SK-N-SH (cell line): ENCODE data around the gene LHX5. TPM values are rescaled to one million over a fixed set of nuclear protein-coding genes. Genes with fewer than 3 reads are reported as not detected.

ENCODE experiments used
- CTCF ChIA-PET: fragments of 300-600, 350-600 bp; formaldehyde crosslinking; extraction: SDS; loops from one replicate; lab custom pipeline; 2021; lab: Yijun Ruan, JAX
- POLR2A ChIA-PET: fragments of 350-600 bp; sonication (Branson Sonifier 250); formaldehyde crosslinking; extraction: SDS; loops from one replicate; lab custom pipeline; 2020; ENCODE audit warnings: antibody characterized with exemption, inconsistent platforms; lab: Yijun Ruan, JAX
- DNase-seq: peaks from one replicate; pipeline ENCODE4 v3.0.0; 2012
- H2AFZ ChIP-seq: fragments of 200-600 bp; sonication (generic); 2 replicates; pipeline ENCODE4 v1.8.1; 2016; ENCODE audit warnings: antibody characterized with exemption, mild to moderate bottlenecking, low read depth
- H3F3A ChIP-seq: fragments of 200-600 bp; sonication (generic); replicated peaks from 2 replicates; pipeline ENCODE3; 2016; ENCODE audit warnings: antibody characterized with exemption, mild to moderate bottlenecking; ENCODE audit not compliant: insufficient read depth
- H3K27ac ChIP-seq, 2 experiments: fragments of 200-500 bp in 1 of 2; fragments of 200-600 bp in 1 of 2; sonication (Bioruptor generic) in 1 of 2; sonication (generic), shearing (Covaris generic) in 1 of 2; 2 replicates each; pipeline versions ENCODE4 v1.5.1 to v1.6.1; 2014 to 2016; ENCODE audit warnings: low read depth in 2 of 2, inconsistent platforms in 1 of 2, low read length in 1 of 2, mild to moderate bottlenecking in 1 of 2, mixed read lengths in 1 of 2
- H3K27me3 ChIP-seq: fragments of 200-600 bp; sonication (generic), shearing (Covaris generic); 2 replicates; pipeline ENCODE4 v1.6.1; 2016; ENCODE audit warnings: mixed run types; ENCODE audit not compliant: insufficient read depth
- H3K36me3 ChIP-seq, 2 experiments: fragments of 200-500 bp in 1 of 2; fragments of 200-600 bp in 1 of 2; sonication (Bioruptor generic) in 1 of 2; sonication (generic) in 1 of 2; replicated peaks in 1 of 2; 2 replicates each; pipeline versions ENCODE3 to v1.5.1; 2014 to 2016; ENCODE audit warnings: low read length in 1 of 2, mild to moderate bottlenecking in 1 of 2; ENCODE audit not compliant: insufficient read depth in 2 of 2, control insufficient read depth in 1 of 2
- H3K4me1 ChIP-seq, 2 experiments: fragments of 200-500 bp in 1 of 2; fragments of 200-600 bp in 1 of 2; sonication (Bioruptor generic) in 1 of 2; sonication (generic), shearing (Covaris generic) in 1 of 2; 2 replicates each; pipeline versions ENCODE4 v1.5.1 to v1.6.1; 2014 to 2016; ENCODE audit warnings: low read depth in 1 of 2, low read length in 1 of 2, mixed run types in 1 of 2; ENCODE audit not compliant: insufficient read depth in 2 of 2, control insufficient read depth in 1 of 2
- H3K4me2 ChIP-seq: fragments of 200-600 bp; sonication (generic), shearing (Covaris generic); 2 replicates; pipeline ENCODE4 v1.6.1; 2017; ENCODE audit warnings: mixed run types
- H3K4me3 ChIP-seq, 2 experiments: fragments of 200-500 bp in 1 of 2; fragments of 200-600 bp in 1 of 2; sonication (Bioruptor generic) in 1 of 2; sonication (generic), shearing (Covaris generic) in 1 of 2; 2 replicates each; pipeline versions ENCODE4 v1.5.1 to v1.8.1; 2014 to 2016; ENCODE audit warnings: low read depth in 2 of 2, inconsistent platforms in 1 of 2, low read length in 1 of 2, mild to moderate bottlenecking in 1 of 2, mixed read lengths in 1 of 2, moderate library complexity in 1 of 2
- H3K79me2 ChIP-seq: fragments of 200-600 bp; sonication (generic); 2 replicates; pipeline ENCODE4 v1.8.1; 2017; ENCODE audit warnings: mild to moderate bottlenecking; ENCODE audit not compliant: insufficient read depth
- H3K9ac ChIP-seq: fragments of 200-600 bp; sonication (generic); 2 replicates; pipeline ENCODE4 v1.6.1; 2017; ENCODE audit warnings: mixed run types
- H3K9me2 ChIP-seq: fragments of 200-600 bp; sonication (generic); 2 replicates; pipeline ENCODE4 v1.6.1; 2017; ENCODE audit warnings: mixed run types
- H3K9me3 ChIP-seq: fragments of 200-600 bp; sonication (generic); 2 replicates; pipeline ENCODE4 v1.6.1; 2017; ENCODE audit warnings: mixed run types, mild to moderate bottlenecking, moderate library complexity
- H4K20me1 ChIP-seq: fragments of 200-600 bp; sonication (generic); 2 replicates; pipeline ENCODE4 v1.6.1; 2017; ENCODE audit warnings: mild to moderate bottlenecking, mixed run types; ENCODE audit not compliant: insufficient read depth
- CHD2 ChIP-seq: fragments of 150-350 bp; IDR thresholded peaks from 2 replicates; pipeline ENCODE4 v1.6.1; 2018; ENCODE audit warnings: low read length; ENCODE audit not compliant: partially characterized antibody
- EZH2phosphoT487 ChIP-seq: fragments of 200-600 bp; sonication (generic); IDR thresholded peaks from 2 replicates; pipeline ENCODE4 v1.6.1; 2017; ENCODE audit warnings: low read depth, mixed run types, mild to moderate bottlenecking, antibody characterized with exemption, moderate library complexity, borderline replicate concordance
- FOSL2 ChIP-seq: IDR thresholded peaks from 2 replicates; pipeline ENCODE4 v1.4.0; 2012; ENCODE audit warnings: low read depth, mild to moderate bottlenecking, moderate library complexity, borderline replicate concordance
- FOXM1 ChIP-seq: IDR thresholded peaks from 2 replicates; pipeline ENCODE4 v1.4.0; 2012; ENCODE audit warnings: low read depth, mild to moderate bottlenecking
- GABPA ChIP-seq: IDR thresholded peaks from 2 replicates; pipeline ENCODE4 v1.4.0; 2012; ENCODE audit warnings: low read depth, mild to moderate bottlenecking
- JUND ChIP-seq: IDR thresholded peaks from 2 replicates; pipeline ENCODE4 v1.4.0; 2012
- MEF2A ChIP-seq: IDR thresholded peaks from 2 replicates; pipeline ENCODE4 v1.4.0; 2012; ENCODE audit warnings: low read depth, borderline replicate concordance
- MXI1 ChIP-seq: IDR thresholded peaks from 2 replicates; pipeline ENCODE4 v1.6.1; 2012; ENCODE audit warnings: mild to moderate bottlenecking, low read depth, low read length, improper control_type of control experiment
- NFIC ChIP-seq: IDR thresholded peaks from 2 replicates; pipeline ENCODE4 v1.4.0; 2012; ENCODE audit warnings: borderline replicate concordance
- POLR2AphosphoS5 ChIP-seq: IDR thresholded peaks from 2 replicates; pipeline ENCODE4 v1.6.1; 2012; ENCODE audit warnings: low read depth, low read length
- RAD21 ChIP-seq: IDR thresholded peaks from 2 replicates; pipeline ENCODE4 v1.6.1; 2012; ENCODE audit warnings: mild to moderate bottlenecking, low read length
- RFX5 ChIP-seq: IDR thresholded peaks from 2 replicates; pipeline ENCODE4 v1.6.1; 2012; ENCODE audit warnings: mild to moderate bottlenecking, improper control_type of control experiment, low read length
- RXRA ChIP-seq: IDR thresholded peaks from 2 replicates; pipeline ENCODE4 v1.4.0; 2012; ENCODE audit warnings: low read depth, mild to moderate bottlenecking, borderline replicate concordance
- TCF12 ChIP-seq: IDR thresholded peaks from 2 replicates; pipeline ENCODE4 v1.4.0; 2012
- TEAD4 ChIP-seq: IDR thresholded peaks from 2 replicates; pipeline ENCODE4 v1.4.0; 2012; ENCODE audit warnings: mild to moderate bottlenecking, borderline replicate concordance; ENCODE audit not compliant: insufficient read depth
- YY1 ChIP-seq: IDR thresholded peaks from 2 replicates; pipeline ENCODE4 v1.4.0; 2012; ENCODE audit warnings: low read depth, mild to moderate bottlenecking
- WGBS: methylation state at CpG from one replicate; pipeline ENCODE4 v1.1.6; 2017; ENCODE audit warnings: low lambda C conversion rate; 5-methylcytosine and 5-hydroxymethylcytosine counted together
- polyA plus RNA-seq, 3 experiments: library from polyadenylated mRNA; depleted of rRNA; stranded (reverse); fragments of >200 nt; gene quantifications; 2 replicates each; pipeline ENCODE4 v1.2.3, GENCODE V29; 2012
- TF ChIP-seq, protein P1 (sequence below): IDR thresholded peaks from 2 replicates; pipeline ENCODE4 v1.4.0; 2012; ENCODE audit warnings: low read depth
- TF ChIP-seq, protein P2 (sequence below): fragments of 150-350 bp; IDR thresholded peaks from 2 replicates; pipeline ENCODE4 v1.6.1; 2016; ENCODE audit warnings: mild to moderate bottlenecking, low read depth, low read length

LHX5 gene
- polyA plus RNA-seq, 1 of the 3 experiments (the other 2 are of a cell fraction) = not detected

DNA sequence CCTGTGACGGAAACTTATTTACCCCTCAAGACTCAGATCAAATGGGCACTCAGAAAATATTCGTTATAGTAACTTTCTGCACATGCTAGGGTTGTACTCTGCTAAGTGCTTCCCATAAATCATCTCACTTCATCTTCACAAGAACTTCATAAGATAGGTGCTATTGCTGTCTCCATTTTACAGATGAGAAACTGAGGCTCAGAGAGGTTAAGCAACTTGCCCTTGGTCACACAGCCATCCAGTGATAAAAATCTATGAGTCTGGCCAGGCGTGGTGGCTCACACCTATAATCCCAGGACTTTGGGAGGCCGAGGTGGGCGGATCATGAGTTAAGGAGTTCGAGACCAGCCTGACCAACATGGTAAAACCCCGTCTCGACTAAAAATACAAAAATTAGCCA is 33.2 kb upstream of the LHX5 start (continued):
- no peak for TF ChIP-seq RAD21
- no peak for TF ChIP-seq FOSL2
- TF ChIP-seq RXRA = no peak

DNA sequence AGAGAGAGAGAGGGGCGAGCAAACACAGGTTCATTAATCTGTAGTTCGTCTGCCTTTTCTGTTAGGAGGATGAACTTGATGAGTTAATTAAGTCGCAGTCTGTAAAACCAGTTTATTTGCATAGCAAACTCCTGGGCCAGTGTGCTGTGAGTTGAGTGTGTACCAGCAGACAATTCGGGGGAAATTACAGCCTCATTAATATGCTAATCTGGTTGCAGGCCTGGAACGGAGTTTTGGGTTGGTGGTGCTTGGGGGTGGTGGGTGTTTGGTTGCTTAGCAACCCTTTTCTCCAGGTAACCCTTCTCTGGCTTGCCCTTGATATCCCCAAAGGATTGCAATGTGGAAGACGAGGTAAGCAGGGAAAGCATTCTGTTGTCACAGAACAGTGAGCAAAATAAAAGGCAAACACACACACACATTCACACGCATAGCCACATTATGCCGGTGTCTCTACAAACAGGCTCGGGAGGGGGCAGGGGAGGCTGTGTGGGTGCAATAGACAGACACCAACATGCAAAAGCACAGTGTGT is 29.2 kb upstream of the LHX5 start:
- POLR2A ChIA-PET = no interaction called here

DNA sequence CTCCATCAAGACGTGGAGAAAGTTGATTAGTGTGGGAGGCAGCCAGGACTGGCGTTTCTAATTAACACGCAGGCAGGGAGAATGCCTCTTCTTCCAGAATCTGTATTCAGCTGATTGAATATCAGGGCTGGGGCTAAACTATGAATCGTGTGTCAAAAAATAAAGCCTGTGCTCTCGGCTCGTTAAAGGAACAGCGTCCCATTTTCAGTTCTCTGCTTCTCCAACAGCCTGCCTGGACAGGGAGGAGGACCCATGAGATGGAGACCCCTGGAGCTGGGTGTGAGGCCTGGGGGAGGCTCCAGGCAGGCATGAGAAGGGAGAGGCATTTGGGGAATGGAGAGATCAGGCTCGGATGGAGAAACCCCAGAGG is 28.6 kb upstream of the LHX5 start:
- Histone ChIP-seq H3K4me1 (no peaks in the 10 kb centered on the region), H2AFZ (no peak overlapping the region), H3K9me2 (no peaks in the 10 kb centered on the region), H3K4me2 (no peak overlapping the region), H3K27me3 (peaks cover 5% of the 10 kb centered on the region; the same call in 1 of the 2 replicates), H3K79me2 (no peaks in the 10 kb centered on the region), H3K36me3 (no peaks in the 10 kb centered on the region), H3F3A (no peaks in the 10 kb centered on the region), H4K20me1 (no peaks in the 10 kb centered on the region), H3K9me3 (no peaks in the 10 kb centered on the region), H3K4me3 (no peak overlapping the region), H3K9ac (no peak overlapping the region), H3K27ac (no peak overlapping the region)
- POLR2A ChIA-PET = no interaction called here
- CTCF ChIA-PET = interaction anchor here (0.6 to 1.3 kb wide), 3 partner anchors 37 to 412 kb away, joined by 3 to 4 read pairs (median 3); no protein-coding TSS in a partner anchor
- TF ChIP-seq YY1 = no peak
- TF ChIP-seq FOSL2 = no peak
- TF ChIP-seq MXI1 = no peak
- no peak for TF ChIP-seq POLR2AphosphoS5
- TF ChIP-seq TEAD4 = no peak
- TF ChIP-seq RAD21 = no peak
- no peak for DNase-seq
- 3% methylated on average over 8 of the region's 8 CpGs for WGBS

More for the DNA sequence above, 29.2 kb upstream of the LHX5 start:
- H3K79me2 ChIP-seq = no peaks in the 10 kb centered on the region
- H3K36me3 ChIP-seq = no peaks in the 10 kb centered on the region
- no peaks in the 10 kb centered on the region for H3K4me1 ChIP-seq
- CTCF ChIA-PET = interaction anchor here (0.6 to 1.3 kb wide), 3 partner anchors 38 to 412 kb away, joined by 3 to 4 read pairs (median 3); no protein-coding TSS in a partner anchor
- no peak overlapping the region for H3K4me3 ChIP-seq
- H3K9me2 ChIP-seq = no peaks in the 10 kb centered on the region
- H3K9ac ChIP-seq = no peak overlapping the region
- no peaks in the 10 kb centered on the region for H4K20me1 ChIP-seq
- no peak overlapping the region for H2AFZ ChIP-seq
- TF ChIP-seq RFX5 = no peak
- TF ChIP-seq, all 33 proteins: peak for 0
- Histone ChIP-seq H3K27ac (no peak overlapping the region), H3K9me3 (no peaks in the 10 kb centered on the region), H3K27me3 (peaks cover 5% of the 10 kb centered on the region; the same call in 1 of the 2 replicates), H3F3A (no peaks in the 10 kb centered on the region), H3K4me2 (no peak overlapping the region)
- no peak for DNase-seq
- 13% methylated on average over 9 of the region's 9 CpGs for WGBS

DNA sequence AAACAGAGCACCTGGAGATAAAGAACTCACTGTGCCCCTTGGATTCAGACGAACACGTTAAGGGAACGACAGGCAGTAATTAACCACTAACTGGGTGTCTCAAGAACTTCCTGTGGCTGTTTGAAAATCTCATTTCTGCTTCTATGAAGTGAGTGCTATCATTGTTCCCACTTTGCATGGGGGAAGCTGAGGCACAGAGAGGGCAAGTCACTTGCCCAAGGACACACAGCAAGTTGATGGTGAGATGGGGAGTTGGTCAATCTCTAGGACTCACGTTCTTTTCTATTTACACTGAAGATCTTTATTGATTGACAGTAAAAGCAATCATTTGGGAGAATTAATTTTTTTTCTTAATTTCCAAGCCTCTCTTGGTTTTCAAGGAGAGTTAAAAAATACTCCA is 26.8 kb upstream of the LHX5 start:
- H3K4me1 ChIP-seq = no peaks in the 10 kb centered on the region
- no peaks in the 10 kb centered on the region for H3K36me3 ChIP-seq
- peaks cover 5% of the 10 kb centered on the region for H3K27me3 ChIP-seq
- H3K27ac ChIP-seq = no peak overlapping the region
- H3K9ac ChIP-seq = no peak overlapping the region
- no peaks in the 10 kb centered on the region for H3K9me2 ChIP-seq
- no peaks in the 10 kb centered on the region for H3K9me3 ChIP-seq
- ChIA-PET POLR2A (no interaction called here), CTCF (no interaction called here)
- H3K4me3 ChIP-seq = no peak overlapping the region
- 43% methylated on average over 4 of the region's 4 CpGs for WGBS
- DNase-seq = no peak
- no peaks in the 10 kb centered on the region for H4K20me1 ChIP-seq
- no peak overlapping the region for H3K4me2 ChIP-seq
- no peak overlapping the region for H2AFZ ChIP-seq
- no peak for TF ChIP-seq GABPA
- TF ChIP-seq RXRA = no peak
- TF ChIP-seq, protein P1, sequence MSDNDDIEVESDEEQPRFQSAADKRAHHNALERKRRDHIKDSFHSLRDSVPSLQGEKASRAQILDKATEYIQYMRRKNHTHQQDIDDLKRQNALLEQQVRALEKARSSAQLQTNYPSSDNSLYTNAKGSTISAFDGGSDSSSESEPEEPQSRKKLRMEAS = no peak
- TF ChIP-seq MEF2A = no peak
- TF ChIP-seq FOXM1 = no peak
- TF ChIP-seq JUND = no peak
- TF ChIP-seq CHD2 = no peak
- no peak for TF ChIP-seq NFIC
- no peak for TF ChIP-seq EZH2phosphoT487
- TF ChIP-seq TCF12 = no peak
- TF ChIP-seq, protein P2, sequence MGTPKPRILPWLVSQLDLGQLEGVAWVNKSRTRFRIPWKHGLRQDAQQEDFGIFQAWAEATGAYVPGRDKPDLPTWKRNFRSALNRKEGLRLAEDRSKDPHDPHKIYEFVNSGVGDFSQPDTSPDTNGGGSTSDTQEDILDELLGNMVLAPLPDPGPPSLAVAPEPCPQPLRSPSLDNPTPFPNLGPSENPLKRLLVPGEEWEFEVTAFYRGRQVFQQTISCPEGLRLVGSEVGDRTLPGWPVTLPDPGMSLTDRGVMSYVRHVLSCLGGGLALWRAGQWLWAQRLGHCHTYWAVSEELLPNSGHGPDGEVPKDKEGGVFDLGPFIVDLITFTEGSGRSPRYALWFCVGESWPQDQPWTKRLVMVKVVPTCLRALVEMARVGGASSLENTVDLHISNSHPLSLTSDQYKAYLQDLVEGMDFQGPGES = no peak
- H3F3A ChIP-seq = no peaks in the 10 kb centered on the region
- no peaks in the 10 kb centered on the region for H3K79me2 ChIP-seq
